AG10803 (cell line): Measurements from ENCODE around the gene SPEG.
A peak's percentile ranks its signal among the peaks of the same experiment; 100 is the strongest.

Experiments
- DNase-seq: peaks from one replicate; pipeline ENCODE4 v3.0.0; 2010; ENCODE audit warnings: low read depth
- H3K4me3 ChIP-seq: 2 replicates; pipeline ENCODE4 v1.5.1; 2011; ENCODE audit warnings: mild to moderate bottlenecking, low read length, control low read depth
- TF ChIP-seq, protein P1 (sequence below): conservative IDR thresholded peaks from 2 replicates; pipeline ENCODE4 v1.5.1; 2011; ENCODE audit warnings: mild to moderate bottlenecking, low read length, control low read depth, inconsistent platforms

The SPEG gene

GRCh38 chr2:219495531-219496122 is 61.0 kb downstream of the SPEG start:
- TF ChIP-seq, protein P1, sequence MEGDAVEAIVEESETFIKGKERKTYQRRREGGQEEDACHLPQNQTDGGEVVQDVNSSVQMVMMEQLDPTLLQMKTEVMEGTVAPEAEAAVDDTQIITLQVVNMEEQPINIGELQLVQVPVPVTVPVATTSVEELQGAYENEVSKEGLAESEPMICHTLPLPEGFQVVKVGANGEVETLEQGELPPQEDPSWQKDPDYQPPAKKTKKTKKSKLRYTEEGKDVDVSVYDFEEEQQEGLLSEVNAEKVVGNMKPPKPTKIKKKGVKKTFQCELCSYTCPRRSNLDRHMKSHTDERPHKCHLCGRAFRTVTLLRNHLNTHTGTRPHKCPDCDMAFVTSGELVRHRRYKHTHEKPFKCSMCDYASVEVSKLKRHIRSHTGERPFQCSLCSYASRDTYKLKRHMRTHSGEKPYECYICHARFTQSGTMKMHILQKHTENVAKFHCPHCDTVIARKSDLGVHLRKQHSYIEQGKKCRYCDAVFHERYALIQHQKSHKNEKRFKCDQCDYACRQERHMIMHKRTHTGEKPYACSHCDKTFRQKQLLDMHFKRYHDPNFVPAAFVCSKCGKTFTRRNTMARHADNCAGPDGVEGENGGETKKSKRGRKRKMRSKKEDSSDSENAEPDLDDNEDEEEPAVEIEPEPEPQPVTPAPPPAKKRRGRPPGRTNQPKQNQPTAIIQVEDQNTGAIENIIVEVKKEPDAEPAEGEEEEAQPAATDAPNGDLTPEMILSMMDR = peak; percentile 66
- no peak overlapping the region for H3K4me3 ChIP-seq
- peak; percentile 70 for DNase-seq

DNA sequence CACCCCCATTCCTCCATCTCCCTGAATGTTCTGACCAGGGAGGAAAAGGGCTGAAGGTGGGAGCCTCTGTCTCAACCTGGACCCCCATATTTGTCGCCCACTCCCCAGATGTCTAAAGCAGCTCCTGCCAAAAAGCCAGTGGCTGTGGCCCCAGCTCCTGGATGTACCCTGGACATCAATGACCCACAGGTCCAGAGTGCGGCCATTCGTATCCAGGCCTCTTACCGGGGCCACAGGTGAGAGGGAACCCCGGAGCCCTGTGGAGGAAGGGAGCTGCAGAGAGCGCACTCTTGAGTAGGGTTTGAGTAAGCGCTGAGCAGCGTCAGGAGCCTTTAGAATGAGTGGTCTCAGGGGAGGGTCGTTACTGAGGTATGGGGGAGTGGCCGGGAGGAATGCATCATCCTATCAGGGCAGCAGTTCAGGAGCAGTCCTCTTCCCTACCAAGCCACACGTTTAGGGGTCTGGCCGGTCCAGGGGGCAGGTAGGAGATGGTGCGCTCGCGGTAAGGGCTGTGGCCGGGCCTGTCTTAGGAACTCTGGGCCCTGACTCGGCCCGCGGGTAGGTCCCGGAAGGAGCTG is 61.7 kb downstream of the SPEG start:
- H3K4me3 ChIP-seq = no peak overlapping the region
- DNase-seq = no peak
- TF ChIP-seq, protein P1 = no peak

DNA sequence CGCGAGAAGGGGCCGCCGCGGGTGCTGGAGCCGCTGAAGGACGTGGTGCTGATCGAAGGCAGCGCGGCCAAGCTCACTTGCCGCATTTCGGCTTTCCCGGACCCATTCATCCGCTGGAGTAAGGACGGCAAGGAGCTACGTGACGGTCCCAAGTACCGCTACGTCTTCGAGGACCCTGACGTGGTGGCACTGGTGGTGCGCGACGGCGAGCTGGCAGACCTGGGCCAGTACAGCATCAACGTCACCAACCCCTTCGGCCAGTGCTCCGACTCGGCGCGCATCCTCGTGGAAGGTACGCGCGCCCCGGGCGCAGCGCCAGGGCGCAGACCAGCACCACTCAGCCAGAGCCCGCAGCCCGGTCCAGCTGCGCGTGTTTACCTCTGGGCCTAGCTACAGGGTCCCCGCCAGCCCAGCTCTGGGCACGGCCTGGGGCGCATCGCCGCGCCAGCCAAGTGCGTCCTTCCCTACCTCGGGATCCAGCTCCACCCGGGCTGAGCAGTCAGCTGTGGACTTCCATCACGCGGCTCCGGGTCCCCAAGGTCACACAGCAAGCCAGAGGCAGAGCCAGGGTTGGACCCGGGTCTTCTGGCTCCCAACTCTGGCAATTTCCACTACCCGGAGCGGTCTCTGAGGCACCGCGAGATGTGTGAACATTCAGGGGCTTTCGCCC is 62.3 kb downstream of the SPEG start:
- DNase-seq = no peak
- TF ChIP-seq, protein P1 = no peak
- H3K4me3 ChIP-seq = no peak overlapping the region

GRCh38 chr2:219497495-219498279 is 63.0 kb downstream of the SPEG start:
- peak; percentile 84 for DNase-seq
- peak overlapping the region; percentile 83 for H3K4me3 ChIP-seq
- TF ChIP-seq, protein P1 = no peak

- TF ChIP-seq, protein P1 = no peak
- H3K4me3 ChIP-seq = peak within 1 kb of the TSS; percentile 89
- DNase-seq = peak; percentile 99
Observed at GRCh38 chr2:219498280-219499057, 63.8 kb downstream of the SPEG start, which contains the start of gene GMPPA. Gene GMPPA (plus strand): TSS chr2:219498891. CDS start chr2:219499976, 1,085 bp downstream.

DNA sequence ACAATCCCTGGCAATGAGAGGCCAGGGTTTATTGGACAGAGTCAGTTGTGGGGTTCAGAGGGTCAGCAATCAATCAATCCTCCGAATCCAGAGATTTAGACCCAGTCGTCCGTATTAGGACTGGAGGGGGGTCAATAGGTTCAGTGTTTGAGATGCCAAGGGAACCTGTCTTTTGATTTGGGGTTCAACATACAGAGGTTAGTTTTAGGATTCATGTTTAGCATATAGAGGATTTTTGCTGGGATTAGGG is 64.3 kb downstream of the SPEG start:
- no peak for DNase-seq
- TF ChIP-seq, protein P1 = no peak
- H3K4me3 ChIP-seq = peak overlapping the region; percentile 89
